Measurements from ENCODE around the gene FLYWCH1. TPM values are rescaled to one million over a fixed set of nuclear protein-coding genes. Genes with fewer than 3 reads are reported as not detected.

FLYWCH1 gene
- total and polyA plus RNA-seq, 10 of the 15 experiments (the other 5 are each of a cell fraction or from before 2014, with no cell fraction given): 0.47 to 33.8 (median 11.2) TPM

DNA sequence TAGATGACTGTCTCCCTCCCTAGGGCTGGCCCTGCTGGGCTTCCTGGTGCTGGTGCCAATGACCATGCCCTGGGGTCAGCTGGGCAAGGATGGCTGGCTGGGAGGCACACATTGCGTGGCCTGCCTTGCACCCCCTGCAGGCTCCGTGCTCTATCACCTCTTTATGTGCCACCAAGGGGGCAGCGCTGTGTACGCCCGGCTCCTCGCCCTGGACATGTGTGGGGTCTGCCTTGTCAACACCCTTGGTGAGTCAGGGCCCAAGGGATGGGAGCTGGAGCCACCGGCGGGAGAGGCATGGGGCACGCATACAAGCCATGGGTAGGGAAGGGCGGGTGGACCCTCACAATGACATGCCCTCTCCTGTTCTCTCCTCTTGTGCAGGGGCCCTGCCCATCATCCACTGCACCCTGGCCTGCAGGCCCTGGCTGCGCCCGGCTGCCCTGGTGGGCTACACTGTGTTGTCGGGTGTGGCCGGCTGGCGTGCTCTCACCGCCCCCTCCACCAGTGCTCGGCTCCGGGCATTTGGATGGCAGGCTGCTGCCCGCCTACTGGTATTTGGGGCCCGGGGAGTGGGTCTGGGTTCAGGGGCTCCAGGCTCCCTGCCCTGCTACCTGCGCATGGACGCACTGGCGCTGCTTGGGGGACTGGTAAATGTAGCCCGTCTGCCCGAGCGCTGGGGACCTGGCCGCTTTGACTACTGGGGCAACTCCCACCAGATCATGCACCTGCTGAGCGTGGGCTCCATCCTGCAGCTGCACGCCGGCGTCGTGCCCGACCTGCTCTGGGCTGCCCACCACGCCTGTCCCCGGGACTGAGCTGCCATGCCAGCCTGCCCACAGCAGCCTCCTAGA is 59.6 kb downstream of the FLYWCH1 start:
- RAD21 ChIA-PET (ENCODE audit: unreplicated experiment): no interaction called here
- Histone ChIP-seq H2AFZ (ENCODE audit: control insufficient read depth, low read depth, low read length) (no peak overlapping the region), H3K9me3 (replicated peaks; ENCODE audit: control insufficient read depth, insufficient read depth, low read length) (no peaks in the 10 kb centered on the region), H3K4me3 (peak overlapping the region; percentile 91; the same call in 1 of the 2 replicates), H4K20me1 (ENCODE audit: control insufficient read depth, insufficient read depth) (no peaks in the 10 kb centered on the region), H3K4me1 (ENCODE audit: control insufficient read depth, insufficient read depth, low read length) (peaks cover 13% of the 10 kb centered on the region), H3K27me3 (replicated peaks in 1 of 2; ENCODE audit: control insufficient read depth in 2 of 2, insufficient read depth in 2 of 2, low read length in 1 of 2) (no peaks in the 10 kb centered on the region), H3K9ac (ENCODE audit: control insufficient read depth, insufficient read depth, low read length) (no peak overlapping the region), H3K36me3 (ENCODE audit: control insufficient read depth in 2 of 2, insufficient read depth in 2 of 2, low read length in 1 of 2) (peaks cover 4 to 20% of the 10 kb centered on the region in 2 experiments; a peak in 3 of 4 replicates), H3K79me2 (ENCODE audit: control insufficient read depth, insufficient read depth, low read length) (peaks cover 16% of the 10 kb centered on the region), H3K27ac (ENCODE audit: control insufficient read depth, insufficient read depth) (no peak overlapping the region), H3K4me2 (ENCODE audit: control insufficient read depth, insufficient read depth) (peak overlapping the region; percentile 84)
- ATAC-seq: no peak
- POLR2A ChIA-PET: interaction anchor here (1.5 kb wide), 1 partner anchor 9 kb away, joined by 4 read pairs; the partner anchor contains the start of gene PKMYT1
- 78% methylated on average over 35 of the region's 35 CpGs for WGBS (ENCODE audit: insufficient coverage, insufficient replicate concordance, low lambda C conversion rate, missing lambda C conversion rate)
- no TSS peak for BruUV-seq (replicated peaks)
- CTCF ChIA-PET: interaction anchor here (1.0 to 1.7 kb wide), 3 partner anchors 9 to 51 kb away, joined by 3 to 4 read pairs (median 4); partner anchors contain the start of gene PKMYT1
- SMC1A ChIA-PET (ENCODE audit: uncharacterized antibody, unreplicated experiment): no interaction called here
- intact Hi-C loops (cut with micrococcal nuclease; ENCODE audit: unreplicated experiment): no loop called here
- FAIRE-seq: no peak
- DNase-seq (ENCODE audit: low read depth, low spot score): no peak
- in situ Hi-C loops (cut with MboI): no loop called here
- TF ChIP-seq, protein P1, sequence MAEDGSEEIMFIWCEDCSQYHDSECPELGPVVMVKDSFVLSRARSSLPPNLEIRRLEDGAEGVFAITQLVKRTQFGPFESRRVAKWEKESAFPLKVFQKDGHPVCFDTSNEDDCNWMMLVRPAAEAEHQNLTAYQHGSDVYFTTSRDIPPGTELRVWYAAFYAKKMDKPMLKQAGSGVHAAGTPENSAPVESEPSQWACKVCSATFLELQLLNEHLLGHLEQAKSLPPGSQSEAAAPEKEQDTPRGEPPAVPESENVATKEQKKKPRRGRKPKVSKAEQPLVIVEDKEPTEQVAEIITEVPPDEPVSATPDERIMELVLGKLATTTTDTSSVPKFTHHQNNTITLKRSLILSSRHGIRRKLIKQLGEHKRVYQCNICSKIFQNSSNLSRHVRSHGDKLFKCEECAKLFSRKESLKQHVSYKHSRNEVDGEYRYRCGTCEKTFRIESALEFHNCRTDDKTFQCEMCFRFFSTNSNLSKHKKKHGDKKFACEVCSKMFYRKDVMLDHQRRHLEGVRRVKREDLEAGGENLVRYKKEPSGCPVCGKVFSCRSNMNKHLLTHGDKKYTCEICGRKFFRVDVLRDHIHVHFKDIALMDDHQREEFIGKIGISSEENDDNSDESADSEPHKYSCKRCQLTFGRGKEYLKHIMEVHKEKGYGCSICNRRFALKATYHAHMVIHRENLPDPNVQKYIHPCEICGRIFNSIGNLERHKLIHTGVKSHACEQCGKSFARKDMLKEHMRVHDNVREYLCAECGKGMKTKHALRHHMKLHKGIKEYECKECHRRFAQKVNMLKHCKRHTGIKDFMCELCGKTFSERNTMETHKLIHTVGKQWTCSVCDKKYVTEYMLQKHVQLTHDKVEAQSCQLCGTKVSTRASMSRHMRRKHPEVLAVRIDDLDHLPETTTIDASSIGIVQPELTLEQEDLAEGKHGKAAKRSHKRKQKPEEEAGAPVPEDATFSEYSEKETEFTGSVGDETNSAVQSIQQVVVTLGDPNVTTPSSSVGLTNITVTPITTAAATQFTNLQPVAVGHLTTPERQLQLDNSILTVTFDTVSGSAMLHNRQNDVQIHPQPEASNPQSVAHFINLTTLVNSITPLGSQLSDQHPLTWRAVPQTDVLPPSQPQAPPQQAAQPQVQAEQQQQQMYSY (CRISPR knock-in tag; IDR thresholded peaks at IDR 0.05): no peak
- TF ChIP-seq, protein P2, sequence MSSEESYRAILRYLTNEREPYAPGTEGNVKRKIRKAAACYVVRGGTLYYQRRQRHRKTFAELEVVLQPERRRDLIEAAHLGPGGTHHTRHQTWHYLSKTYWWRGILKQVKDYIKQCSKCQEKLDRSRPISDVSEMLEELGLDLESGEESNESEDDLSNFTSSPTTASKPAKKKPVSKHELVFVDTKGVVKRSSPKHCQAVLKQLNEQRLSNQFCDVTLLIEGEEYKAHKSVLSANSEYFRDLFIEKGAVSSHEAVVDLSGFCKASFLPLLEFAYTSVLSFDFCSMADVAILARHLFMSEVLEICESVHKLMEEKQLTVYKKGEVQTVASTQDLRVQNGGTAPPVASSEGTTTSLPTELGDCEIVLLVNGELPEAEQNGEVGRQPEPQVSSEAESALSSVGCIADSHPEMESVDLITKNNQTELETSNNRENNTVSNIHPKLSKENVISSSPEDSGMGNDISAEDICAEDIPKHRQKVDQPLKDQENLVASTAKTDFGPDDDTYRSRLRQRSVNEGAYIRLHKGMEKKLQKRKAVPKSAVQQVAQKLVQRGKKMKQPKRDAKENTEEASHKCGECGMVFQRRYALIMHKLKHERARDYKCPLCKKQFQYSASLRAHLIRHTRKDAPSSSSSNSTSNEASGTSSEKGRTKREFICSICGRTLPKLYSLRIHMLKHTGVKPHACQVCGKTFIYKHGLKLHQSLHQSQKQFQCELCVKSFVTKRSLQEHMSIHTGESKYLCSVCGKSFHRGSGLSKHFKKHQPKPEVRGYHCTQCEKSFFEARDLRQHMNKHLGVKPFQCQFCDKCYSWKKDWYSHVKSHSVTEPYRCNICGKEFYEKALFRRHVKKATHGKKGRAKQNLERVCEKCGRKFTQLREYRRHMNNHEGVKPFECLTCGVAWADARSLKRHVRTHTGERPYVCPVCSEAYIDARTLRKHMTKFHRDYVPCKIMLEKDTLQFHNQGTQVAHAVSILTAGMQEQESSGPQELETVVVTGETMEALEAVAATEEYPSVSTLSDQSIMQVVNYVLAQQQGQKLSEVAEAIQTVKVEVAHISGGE (CRISPR knock-in tag; IDR thresholded peaks at IDR 0.05): no peak
- TF ChIP-seq LARP7 (IDR thresholded peaks at IDR 0.05) (no peak), WRNIP1 (IDR thresholded peaks at IDR 0.05; ENCODE audit: borderline replicate concordance, low read depth, low read length) (no peak), POLR2A (IDR thresholded peaks at IDR 0.05; ENCODE audit: low read depth, low read length) (peak; percentile 54), PML (IDR thresholded peaks at IDR 0.05; ENCODE audit: low read length) (peak; percentile 14; the same call in 1 of the 2 replicates)
